GM21528 (cell line): ENCODE data around the gene RASIP1.

Experiments used
- ATAC-seq: cut with Tn5 transposase; IDR thresholded peaks from one replicate; pipeline ENCODE4 v1.9.1; 2021; ENCODE audit warnings: mild to moderate bottlenecking, moderate library complexity; ENCODE audit not compliant: unreplicated experiment, low FRiP score

Gene RASIP1

GRCh38 chr19:48756686-48757085 lies 16.3 kb upstream of the RASIP1 start:
- ATAC-seq = no peak

DNA sequence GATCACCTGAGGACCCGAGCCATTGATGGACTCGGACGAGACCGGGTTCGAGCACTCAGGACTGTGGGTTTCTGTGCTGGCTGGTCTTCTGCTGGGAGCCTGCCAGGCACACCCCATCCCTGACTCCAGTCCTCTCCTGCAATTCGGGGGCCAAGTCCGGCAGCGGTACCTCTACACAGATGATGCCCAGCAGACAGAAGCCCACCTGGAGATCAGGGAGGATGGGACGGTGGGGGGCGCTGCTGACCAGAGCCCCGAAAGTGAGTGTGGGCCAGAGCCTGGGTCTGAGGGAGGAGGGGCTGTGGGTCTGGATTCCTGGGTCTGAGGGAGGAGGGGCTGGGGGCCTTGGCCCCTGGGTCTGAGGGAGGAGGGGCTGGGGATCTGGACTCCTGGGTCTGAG lies 15.8 kb upstream of the RASIP1 start:
- no peak for ATAC-seq

DNA sequence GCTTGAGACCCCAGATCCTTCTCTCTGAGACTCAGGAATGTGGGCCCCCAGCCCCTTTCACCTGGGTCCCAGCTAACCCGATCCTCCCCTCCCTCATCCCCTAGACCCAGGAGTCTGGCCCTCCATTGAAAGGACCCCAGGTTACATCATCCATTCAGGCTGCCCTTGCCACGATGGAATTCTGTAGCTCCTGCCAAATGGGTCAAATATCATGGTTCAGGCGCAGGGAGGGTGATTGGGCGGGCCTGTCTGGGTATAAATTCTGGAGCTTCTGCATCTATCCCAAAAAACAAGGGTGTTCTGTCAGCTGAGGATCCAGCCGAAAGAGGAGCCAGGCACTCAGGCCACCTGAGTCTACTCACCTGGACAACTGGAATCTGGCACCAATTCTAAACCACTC lies 15.4 kb upstream of the RASIP1 start:
- no peak for ATAC-seq

- ATAC-seq = no peak
Observed at GRCh38 chr19:48755084-48755641, 14.8 kb upstream of the RASIP1 start, which contains the start of gene FGF21. Gene FGF21, plus strand, starts transcription at chr19:48755524. Its CDS starts 713 bp downstream, at chr19:48756237.

DNA sequence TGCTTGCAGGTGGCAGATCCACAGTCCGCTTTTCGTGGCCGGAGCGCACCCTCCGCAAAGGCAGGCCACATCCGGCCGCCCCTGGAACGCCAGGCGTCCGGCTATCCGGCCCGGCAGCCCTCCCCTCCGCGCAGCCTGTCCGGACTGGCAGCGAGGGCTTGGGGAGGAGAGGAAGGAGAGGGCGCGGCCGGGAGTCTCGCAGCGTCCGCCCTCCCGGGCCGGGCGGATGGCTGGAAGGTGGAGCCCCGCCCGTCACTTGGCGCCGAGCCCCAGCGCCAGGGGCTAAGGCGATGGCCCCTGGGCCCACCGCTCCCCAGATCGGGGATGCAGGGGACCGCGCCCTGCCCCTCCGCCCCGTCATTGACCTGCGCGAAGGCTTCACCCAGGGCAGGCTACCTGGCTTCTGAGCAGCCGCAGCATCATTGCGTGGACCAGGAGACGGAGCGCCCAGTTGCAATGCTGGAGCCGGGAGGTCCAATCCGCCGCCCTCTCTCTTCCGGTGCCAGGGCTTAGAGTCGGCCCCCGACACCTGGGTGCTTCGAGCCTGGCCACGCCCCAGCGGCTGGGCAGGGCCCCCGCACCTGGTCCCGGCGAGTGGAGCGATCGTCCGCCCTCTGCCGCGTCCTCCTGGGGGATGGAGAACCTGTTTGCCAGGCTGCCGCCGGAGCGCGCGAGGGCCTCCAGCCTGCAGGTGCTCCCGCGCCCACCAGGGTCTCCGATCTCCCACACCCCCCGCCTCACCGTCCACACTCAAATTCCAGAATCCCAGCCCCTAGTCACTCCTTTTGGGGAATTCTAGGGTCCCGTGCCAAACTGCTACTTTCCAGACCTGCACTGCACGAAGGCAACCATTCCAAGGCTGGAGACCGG lies 12.3 kb upstream of the RASIP1 start, which contains the start of gene FUT1:
TSS of gene FUT1 (minus strand) at position 146 of the 870 bp plus-strand sequence. CDS start 1,360 bp downstream, outside the sequence.
- no peak for ATAC-seq

- ATAC-seq = no peak
Observed at GRCh38 chr19:48751845-48752495, 11.6 kb upstream of the RASIP1 start.

DNA sequence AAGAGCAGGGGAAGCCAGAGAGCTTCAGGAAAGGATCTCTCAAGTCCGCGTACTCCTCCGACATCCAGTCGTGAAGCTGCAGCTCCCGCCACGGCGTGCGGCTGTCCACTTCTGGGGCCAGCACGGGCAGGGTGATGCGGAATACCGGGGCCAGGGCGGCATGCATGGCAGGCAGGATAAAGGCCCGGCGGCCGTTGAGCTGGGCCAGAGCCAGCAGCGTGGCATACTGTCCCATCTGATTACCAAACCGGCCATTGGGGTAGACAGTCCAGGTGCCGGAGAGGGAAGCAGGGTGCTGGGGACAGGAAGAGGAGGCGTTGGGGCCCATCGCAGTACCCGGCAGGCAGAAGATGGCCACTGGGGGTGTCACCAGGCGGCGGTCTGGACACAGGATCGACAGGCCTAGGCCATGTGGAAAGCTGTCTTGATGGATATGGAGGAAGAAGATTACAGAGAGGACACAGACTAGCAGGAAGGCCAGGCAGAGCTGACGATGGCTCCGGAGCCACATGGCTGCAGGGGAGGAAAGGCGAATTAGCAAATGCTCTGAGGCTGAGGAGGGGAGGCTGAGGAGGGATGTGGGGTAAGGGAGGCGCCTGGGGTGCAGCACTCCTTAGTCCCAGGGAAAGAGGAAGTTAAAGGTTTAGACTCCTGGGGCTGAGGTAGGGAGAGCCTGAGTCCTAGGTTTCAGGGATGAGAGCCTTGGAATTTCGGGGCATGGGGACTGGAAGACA lies 10.5 kb upstream of the RASIP1 start:
- ATAC-seq = no peak

GRCh38 chr19:48750351-48750750 lies 9.9 kb upstream of the RASIP1 start:
- no peak for ATAC-seq

DNA sequence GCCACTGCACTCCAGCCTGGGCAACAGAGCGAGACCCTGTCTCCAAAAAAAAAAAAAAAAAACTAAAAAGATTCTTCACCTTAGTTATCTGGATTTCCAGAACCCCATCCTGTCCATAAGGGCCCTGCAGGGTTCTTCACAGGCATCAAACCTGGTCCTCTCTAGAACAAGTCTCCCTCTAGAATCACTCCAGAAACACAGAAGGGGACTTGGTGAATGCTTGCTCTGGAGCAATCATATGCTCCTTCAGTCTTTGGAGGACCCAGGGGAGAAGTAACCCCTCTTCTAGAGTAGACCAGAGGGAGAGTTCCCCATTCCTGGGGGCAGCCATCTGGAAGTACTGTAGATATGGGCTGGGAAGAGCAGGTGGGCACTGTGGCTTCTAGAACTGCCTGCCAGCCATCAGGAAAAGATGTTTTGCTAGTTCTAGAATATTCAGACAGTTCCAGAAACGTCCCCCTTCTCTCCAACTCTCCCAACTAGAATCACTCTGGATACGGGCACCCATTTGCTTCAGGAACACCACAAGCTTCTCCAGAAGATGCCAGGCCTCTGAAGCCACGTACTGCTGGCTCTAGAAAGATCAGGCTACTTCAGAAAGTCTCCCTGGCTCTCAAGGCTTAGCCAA lies 9.3 kb upstream of the RASIP1 start:
- no peak for ATAC-seq

- no peak for ATAC-seq
Observed at GRCh38 chr19:48746738-48747575, 6.5 kb upstream of the RASIP1 start, which contains the start of gene IZUMO1. Gene IZUMO1, minus strand, starts transcription at chr19:48746909. Its CDS starts 1,050 bp downstream, at chr19:48745859.

DNA sequence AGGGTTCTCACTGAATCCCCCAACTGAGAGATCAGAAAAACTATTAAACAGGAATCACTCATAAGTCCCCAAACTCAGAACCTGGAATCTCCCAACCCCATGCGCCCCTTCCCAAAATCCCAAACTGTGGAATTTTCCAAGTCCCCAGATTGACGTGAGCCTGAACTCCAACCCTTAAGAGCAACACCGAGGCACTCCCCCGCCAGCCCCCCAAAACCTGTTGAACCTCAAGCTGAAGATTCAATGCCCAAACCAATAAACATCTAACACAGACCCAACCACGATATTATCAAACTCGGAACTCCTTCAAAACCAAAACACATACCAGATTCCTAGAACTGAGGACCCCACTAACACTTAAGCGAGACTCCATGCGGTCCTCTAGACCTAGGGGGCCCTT lies 5.7 kb upstream of the RASIP1 start:
- ATAC-seq = no peak

GRCh38 chr19:48745208-48745995 lies 5.0 kb upstream of the RASIP1 start:
- no peak for ATAC-seq

- no peak for ATAC-seq
Observed at GRCh38 chr19:48742096-48742495, 1.7 kb upstream of the RASIP1 start.

GRCh38 chr19:48741129-48741999 lies 954 bp upstream of the RASIP1 start:
- ATAC-seq = no peak

GRCh38 chr19:48739404-48740163 lies 826 bp downstream of the RASIP1 start:
- ATAC-seq = no peak

DNA sequence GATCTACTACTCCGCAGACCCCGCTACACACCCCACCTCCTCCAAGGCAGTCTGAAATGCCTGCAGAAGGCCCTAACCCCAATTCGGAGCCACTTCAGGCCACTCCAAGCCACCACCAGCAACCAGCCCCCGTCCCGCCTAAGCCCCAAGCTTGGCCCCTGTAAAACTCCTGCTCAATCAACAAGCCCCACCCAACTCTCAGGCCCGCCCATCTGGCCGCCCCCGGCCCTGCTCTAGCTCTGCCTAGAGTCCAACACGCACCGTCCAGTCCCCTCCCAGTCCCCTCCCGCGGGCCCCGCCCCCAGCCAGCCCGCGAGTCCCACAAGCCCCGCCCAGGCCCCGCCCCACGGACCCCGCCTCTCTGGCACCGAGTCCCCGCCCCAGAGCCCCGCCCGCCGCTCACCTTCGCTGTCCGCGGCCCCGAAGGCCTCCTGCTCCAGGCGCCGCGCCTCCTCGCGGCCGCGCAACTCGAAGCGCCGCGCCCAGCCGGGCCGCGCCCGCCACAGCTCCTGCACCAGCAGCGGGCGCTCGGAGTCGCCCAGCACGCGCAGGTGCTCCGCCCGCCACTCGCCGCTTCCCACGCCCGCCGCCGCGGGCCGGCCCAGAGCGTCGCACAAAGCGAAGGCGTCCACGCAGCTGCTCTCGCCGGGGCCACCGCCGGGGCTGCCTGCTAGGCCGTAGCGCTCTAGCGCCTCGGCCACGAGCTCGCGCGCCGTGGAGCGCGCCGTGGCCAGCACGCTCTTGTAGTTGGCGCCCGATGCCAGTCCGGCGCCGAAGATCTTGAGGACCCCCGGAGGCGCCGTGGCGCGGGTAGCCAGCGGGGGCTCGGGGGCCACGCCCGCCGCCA lies 1.6 kb downstream of the RASIP1 start:
- ATAC-seq = no peak
